OCI-LY3 (cell line): Measurements from ENCODE around the gene CCDC159.
"Not testable (repeated sequence)": the region's sequence is repeated elsewhere in the genome, so short reads cannot be mapped to it uniquely, and the experiment has no call there.

ENCODE experiments used
- H2AFZ ChIP-seq: fragments of 200-600, 300-600 bp; shearing (Covaris generic); 2 replicates; pipeline ENCODE4 v1.6.0; 2014; ENCODE audit warnings: antibody characterized with exemption, low read depth, low read length
- H3K27ac ChIP-seq: fragments of 200-600, 300-600 bp; sonication (generic); 2 replicates; pipeline ENCODE4 v1.5.1; 2014; ENCODE audit warnings: mild to moderate bottlenecking, low read length, moderate library complexity, mixed read lengths
- H3K27me3 ChIP-seq: fragments of 200-600, 300-600 bp; sonication (generic); 2 replicates; pipeline ENCODE4 v1.6.1; 2014; ENCODE audit warnings: low read depth, low read length, mixed read lengths
- H3K36me3 ChIP-seq: fragments of 200-600, 300-600 bp; sonication (generic); replicated peaks from 2 replicates; pipeline ENCODE3; 2014; ENCODE audit warnings: low read depth, low read length, mixed read lengths
- H3K4me1 ChIP-seq: fragments of 300-600, 200-600 bp; sonication (generic); 2 replicates; pipeline ENCODE4 v1.6.1; 2014; ENCODE audit warnings: low read length, mixed read lengths
- H3K4me2 ChIP-seq: fragments of 200-600, 300-600 bp; sonication (generic); 2 replicates; pipeline ENCODE4 v1.6.1; 2014; ENCODE audit warnings: low read length, mixed read lengths
- H3K4me3 ChIP-seq: fragments of 300-600, 200-600 bp; sonication (generic); 2 replicates; pipeline ENCODE4 v1.5.1; 2014; ENCODE audit warnings: antibody characterized with exemption, mild to moderate bottlenecking, low read length, moderate library complexity
- H3K79me2 ChIP-seq: fragments of 300-600, 200-600 bp; shearing (Covaris generic); 2 replicates; pipeline ENCODE4 v1.6.1; 2014; ENCODE audit warnings: mild to moderate bottlenecking, low read length, mixed read lengths
- H3K9ac ChIP-seq: fragments of 300-600, 200-600 bp; shearing (Covaris generic); 2 replicates; pipeline ENCODE4 v1.6.0; 2014; ENCODE audit warnings: mild to moderate bottlenecking, low read length, moderate library complexity
- H3K9me3 ChIP-seq: fragments of 200-600, 300-600 bp; shearing (Covaris generic); 2 replicates; pipeline ENCODE4 v1.6.1; 2014; ENCODE audit warnings: low read length, mixed read lengths; ENCODE audit not compliant: insufficient read depth
- H4K20me1 ChIP-seq: fragments of 200-600, 300-600 bp; sonication (generic); 2 replicates; pipeline ENCODE4 v1.6.1; 2016; ENCODE audit warnings: low read length, mixed read lengths; ENCODE audit not compliant: insufficient read depth
- CTCF ChIP-seq: fragments of 200-600, 300-600 bp; sonication (generic); IDR thresholded peaks from 2 replicates; pipeline ENCODE4 v1.5.1; 2014; ENCODE audit warnings: antibody characterized with exemption, low read length, low read depth
- EZH2phosphoT487 ChIP-seq: fragments of 200-600 bp; shearing (Covaris generic); IDR thresholded peaks from 2 replicates; pipeline ENCODE4 v1.6.1; 2018; ENCODE audit warnings: antibody characterized with exemption, mixed run types, low read depth

Gene CCDC159

GRCh38 chr19:11337080-11337479 lies 9.2 kb upstream of the CCDC159 start:
- Histone ChIP-seq H4K20me1 (no peaks in the 10 kb centered on the region), H2AFZ (no peak overlapping the region), H3K4me1 (peaks cover 3% of the 10 kb centered on the region), H3K4me3 (no peak overlapping the region), H3K79me2 (no peaks in the 10 kb centered on the region), H3K9ac (no peak overlapping the region), H3K27me3 (no peaks in the 10 kb centered on the region), H3K36me3 (peaks cover 16% of the 10 kb centered on the region), H3K4me2 (no peak overlapping the region), H3K9me3 (no peaks in the 10 kb centered on the region), H3K27ac (no peak overlapping the region)
- no peak for TF ChIP-seq CTCF
- TF ChIP-seq EZH2phosphoT487, result no peak

GRCh38 chr19:11338121-11338520 lies 8.2 kb upstream of the CCDC159 start:
- H4K20me1 ChIP-seq, result no peaks in the 10 kb centered on the region
- no peaks in the 10 kb centered on the region for H3K27me3 ChIP-seq
- no peaks in the 10 kb centered on the region for H3K79me2 ChIP-seq
- H3K9ac ChIP-seq, result no peak overlapping the region
- TF ChIP-seq CTCF (no peak), EZH2phosphoT487 (no peak)
- peaks cover 3% of the 10 kb centered on the region for H3K4me1 ChIP-seq
- no peak overlapping the region for H2AFZ ChIP-seq
- H3K4me2 ChIP-seq, result no peak overlapping the region
- H3K36me3 ChIP-seq, result peaks cover 14% of the 10 kb centered on the region
- no peaks in the 10 kb centered on the region for H3K9me3 ChIP-seq
- no peak overlapping the region for H3K4me3 ChIP-seq
- H3K27ac ChIP-seq, result no peak overlapping the region

GRCh38 chr19:11338569-11339253 lies 7.6 kb upstream of the CCDC159 start:
- no peaks in the 10 kb centered on the region for H3K27me3 ChIP-seq
- no peaks in the 10 kb centered on the region for H4K20me1 ChIP-seq
- no peaks in the 10 kb centered on the region for H3K79me2 ChIP-seq
- no peaks in the 10 kb centered on the region for H3K9me3 ChIP-seq
- peaks cover 3% of the 10 kb centered on the region for H3K4me1 ChIP-seq
- H3K36me3 ChIP-seq, result peaks cover 14% of the 10 kb centered on the region
- H3K27ac ChIP-seq, result no peak overlapping the region
- peak overlapping the region; percentile 76 for H3K4me2 ChIP-seq
- peak overlapping the region; percentile 82 for H3K4me3 ChIP-seq
- peak overlapping the region; percentile 69; the same call in 1 of the 2 replicates for H2AFZ ChIP-seq
- TF ChIP-seq CTCF, result no peak
- no peak for TF ChIP-seq EZH2phosphoT487
- peak overlapping the region; percentile 74 for H3K9ac ChIP-seq

- Histone ChIP-seq H3K9ac (peak within 1 kb of the TSS; percentile 74), H3K27ac (no peak within 1 kb of the TSS)
Observed at GRCh38 chr19:11339254-11340098, 6.8 kb upstream of the CCDC159 start, which contains the start of gene RAB3D. RAB3D (minus strand) TSS chr19:11339657; CDS start chr19:11337399, 2,258 bp downstream.

GRCh38 chr19:11340099-11340467 lies 6.2 kb upstream of the CCDC159 start:
- not testable (repeated sequence) for H3K27me3 ChIP-seq, H3K27ac ChIP-seq, H3K4me1 ChIP-seq, H3K9me3 ChIP-seq, H4K20me1 ChIP-seq, H3K79me2 ChIP-seq
- Histone ChIP-seq H3K4me2 (peak overlapping the region; percentile 76), H2AFZ (peak overlapping the region; percentile 72), H3K9ac (peak overlapping the region; percentile 21; the same call in 1 of the 2 replicates), H3K36me3 (peaks cover 12% of the 10 kb centered on the region), H3K4me3 (peak overlapping the region; percentile 82)

More at GRCh38 chr19:11339254-11340098, 6.8 kb upstream of the CCDC159 start, which contains the start of gene RAB3D:
- H3K79me2 ChIP-seq, result no peaks in the 10 kb centered on the region
- H3K4me2 ChIP-seq, result peak within 1 kb of the TSS; percentile 76
- peak within 1 kb of the TSS; percentile 72 for H2AFZ ChIP-seq
- H3K4me1 ChIP-seq, result peaks cover 3% of the 10 kb centered on the region
- TF ChIP-seq EZH2phosphoT487 (no peak), CTCF (no peak)
- peak within 1 kb of the TSS; percentile 82 for H3K4me3 ChIP-seq
- H4K20me1 ChIP-seq, result no peaks in the 10 kb centered on the region
- H3K9me3 ChIP-seq, result no peaks in the 10 kb centered on the region
- H3K27me3 ChIP-seq, result no peaks in the 10 kb centered on the region
- H3K36me3 ChIP-seq, result peaks cover 14% of the 10 kb centered on the region
